K562 (cell line): ENCODE results near the gene GJC2. TPM values are rescaled to one million over a fixed set of nuclear protein-coding genes. Genes with fewer than 3 reads are reported as not detected.

ENCODE experiments used
- ATF7 ChIP-seq: fragments of 450-650 bp; IDR thresholded peaks from 2 replicates; pipeline ENCODE4 v1.7.1; 2014; ENCODE audit warnings: mild to moderate bottlenecking, moderate library complexity
- CBFB ChIP-seq: sonication (generic); formaldehyde crosslinking; IDR thresholded peaks from 2 replicates; pipeline ENCODE4 v1.4.0; 2020; ENCODE audit warnings: mild to moderate bottlenecking, missing genetic modification reagents
- DIDO1 ChIP-seq: fragments of 450-650 bp; IDR thresholded peaks from 2 replicates; pipeline ENCODE4 v1.6.1; 2016; ENCODE audit warnings: low read depth, missing biosample characterization, missing genetic modification characterization
- ERF ChIP-seq: fragments of 450-650 bp; formaldehyde crosslinking; IDR thresholded peaks from 2 replicates; pipeline ENCODE4 v1.4.0; 2020; ENCODE audit warnings: mild to moderate bottlenecking, mixed read lengths
- ETV5 ChIP-seq: sonication (generic); formaldehyde crosslinking; IDR thresholded peaks from 2 replicates; pipeline ENCODE4 v1.4.0; 2020; ENCODE audit warnings: low read depth, mild to moderate bottlenecking, missing genetic modification reagents
- OTX1 ChIP-seq: fragments of 450-650 bp; formaldehyde crosslinking; IDR thresholded peaks from 2 replicates; pipeline ENCODE4 v1.4.0; 2022; ENCODE audit warnings: mild to moderate bottlenecking
- PHF21A ChIP-seq: fragments of 450-650 bp; IDR thresholded peaks from 2 replicates; pipeline ENCODE4 v1.6.1; 2017; ENCODE audit warnings: low read depth, borderline replicate concordance
- PPARD ChIP-seq: fragments of 250-450 bp; sonication (Bioruptor Pico); IDR thresholded peaks from 2 replicates; pipeline ENCODE4 v1.8.0; 2022; ENCODE audit warnings: inconsistent platforms, mild to moderate bottlenecking, moderate library complexity
- RBM39 ChIP-seq: fragments of 200-400 bp; formaldehyde crosslinking; optimal IDR thresholded peaks from 2 replicates; pipeline ENCODE3; 2018; ENCODE audit warnings: low read depth, low read length
- SNRNP70 ChIP-seq: fragments of 200-400 bp; formaldehyde crosslinking; optimal IDR thresholded peaks from 2 replicates; pipeline ENCODE3; 2017; ENCODE audit warnings: low read depth, low read length
- SRSF7 ChIP-seq: fragments of 200-400 bp; formaldehyde crosslinking; optimal IDR thresholded peaks from 2 replicates; pipeline ENCODE3; 2017; ENCODE audit warnings: mild to moderate bottlenecking, low read depth, low read length
- STAG1 ChIP-seq: sonication (generic); formaldehyde crosslinking; IDR thresholded peaks from 2 replicates; pipeline ENCODE4 v1.5.0; 2020; ENCODE audit warnings: missing genetic modification reagents, borderline replicate concordance
- TBP ChIP-seq: optimal IDR thresholded peaks from 2 replicates; pipeline ENCODE3; 2011; ENCODE audit warnings: low read depth, low read length, improper control_type of control experiment
- ZBED1 ChIP-seq: IDR thresholded peaks from 2 replicates; pipeline ENCODE4 v1.6.1; 2014
- polyA plus RNA-seq, 8 experiments: library from polyadenylated mRNA; depleted of rRNA in 4 of 8; stranded (reverse) in 5 of 8; unstranded in 3 of 8; fragments of >200 nt; fragmentation: Nextera tagmentation in 2 of 8; fragmentation: Illumina TruSeq in 1 of 8; extraction: Ambion mirVana in 2 of 8; extraction: Trizol in 1 of 8; gene quantifications; 2 replicates each; pipeline versions ENCODE4 v1.2.1 to v1.2.3, GENCODE V29; 2011 to 2014; ENCODE audit warnings: inconsistent platforms in 1 of 8, missing spikeins in 1 of 8
- total RNA-seq, 7 experiments: library from RNA; depleted of rRNA in 6 of 7; stranded (reverse); fragments of >200 nt in 6 of 7; fragmentation: Illumina TruSeq in 2 of 7; extraction: Trizol in 2 of 7; gene quantifications; 2 replicates each; pipeline versions ENCODE4 v1.2.1 to v1.2.3, GENCODE V29; 2011 to 2021; ENCODE audit warnings: low replicate concordance in 1 of 7
- TF ChIP-seq, protein P1 (sequence below): fragments of 250-450 bp; sonication (Bioruptor Pico); IDR thresholded peaks from 2 replicates; pipeline ENCODE4 v1.4.0; 2020; ENCODE audit warnings: mild to moderate bottlenecking, moderate library complexity
- TF ChIP-seq, protein P2 (sequence below): fragments of 250-450 bp; sonication (Bioruptor Pico); IDR thresholded peaks from 2 replicates; pipeline ENCODE4 v1.8.0; 2022; ENCODE audit warnings: moderate library complexity, mild to moderate bottlenecking, inconsistent platforms
- TF ChIP-seq, protein P3 (sequence below): IDR thresholded peaks from 2 replicates; pipeline ENCODE4 v1.6.1; 2012; ENCODE audit warnings: low read depth, low read length, improper control_type of control experiment, borderline replicate concordance
- TF ChIP-seq, protein P4 (sequence below): fragments of 450-650 bp; formaldehyde crosslinking; IDR thresholded peaks from 2 replicates; pipeline ENCODE4 v1.4.0; 2020; ENCODE audit warnings: mild to moderate bottlenecking, moderate library complexity
- TF ChIP-seq, protein P5 (sequence below): sonication (generic); formaldehyde crosslinking; IDR thresholded peaks from 2 replicates; pipeline ENCODE4 v1.8.1; 2022; ENCODE audit warnings: missing genetic modification reagents

Gene GJC2
- total and polyA plus RNA-seq, 9 of the 15 experiments (the other 6 are each of a cell fraction or from before 2014, with no cell fraction given): 0.03 to 0.62 (median 0.11) TPM; not detected in 2

DNA sequence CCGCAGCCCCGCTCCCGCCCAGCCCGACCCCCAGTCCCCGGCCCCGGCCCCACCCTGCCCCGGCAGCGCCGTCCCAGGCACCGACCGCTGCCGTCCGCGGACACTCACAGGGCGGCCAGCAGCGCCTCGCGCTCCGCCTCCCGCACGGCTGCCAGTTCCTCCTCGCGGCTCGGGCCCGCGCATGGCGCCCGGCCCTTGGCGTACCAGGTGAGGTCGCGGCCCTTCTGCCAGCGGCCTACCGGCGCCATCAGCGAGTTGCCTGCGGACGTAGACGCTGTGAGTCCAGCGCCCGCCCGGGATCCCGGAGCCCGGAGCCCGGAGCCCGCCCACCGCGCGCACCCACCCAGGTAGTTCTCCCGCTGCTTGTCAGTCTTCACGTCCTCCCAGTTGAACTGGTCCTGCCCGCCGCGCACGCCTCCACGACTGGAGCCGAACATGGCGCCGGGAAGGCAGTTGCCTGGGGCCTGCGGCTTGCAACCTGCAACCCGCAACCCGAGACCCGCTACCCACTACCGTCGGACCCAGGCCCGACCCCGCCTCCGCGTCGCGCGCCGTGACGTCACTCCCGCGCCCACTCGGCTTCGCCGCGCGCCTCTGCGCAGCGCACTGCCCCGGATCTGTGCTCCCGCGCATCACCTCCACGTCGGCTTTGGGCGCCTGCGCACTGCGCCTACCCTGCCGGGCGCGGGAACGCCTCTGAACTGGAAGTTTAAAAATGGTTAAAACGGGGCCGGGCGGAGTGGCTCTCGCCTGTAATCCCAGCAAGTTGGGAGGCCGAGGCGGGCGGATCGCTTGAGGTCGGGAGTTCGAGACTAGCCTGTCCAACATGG, 46.7 kb upstream of the GJC2 start, which contains the start of gene C1orf35 (continued):
- TF ChIP-seq, protein P1, sequence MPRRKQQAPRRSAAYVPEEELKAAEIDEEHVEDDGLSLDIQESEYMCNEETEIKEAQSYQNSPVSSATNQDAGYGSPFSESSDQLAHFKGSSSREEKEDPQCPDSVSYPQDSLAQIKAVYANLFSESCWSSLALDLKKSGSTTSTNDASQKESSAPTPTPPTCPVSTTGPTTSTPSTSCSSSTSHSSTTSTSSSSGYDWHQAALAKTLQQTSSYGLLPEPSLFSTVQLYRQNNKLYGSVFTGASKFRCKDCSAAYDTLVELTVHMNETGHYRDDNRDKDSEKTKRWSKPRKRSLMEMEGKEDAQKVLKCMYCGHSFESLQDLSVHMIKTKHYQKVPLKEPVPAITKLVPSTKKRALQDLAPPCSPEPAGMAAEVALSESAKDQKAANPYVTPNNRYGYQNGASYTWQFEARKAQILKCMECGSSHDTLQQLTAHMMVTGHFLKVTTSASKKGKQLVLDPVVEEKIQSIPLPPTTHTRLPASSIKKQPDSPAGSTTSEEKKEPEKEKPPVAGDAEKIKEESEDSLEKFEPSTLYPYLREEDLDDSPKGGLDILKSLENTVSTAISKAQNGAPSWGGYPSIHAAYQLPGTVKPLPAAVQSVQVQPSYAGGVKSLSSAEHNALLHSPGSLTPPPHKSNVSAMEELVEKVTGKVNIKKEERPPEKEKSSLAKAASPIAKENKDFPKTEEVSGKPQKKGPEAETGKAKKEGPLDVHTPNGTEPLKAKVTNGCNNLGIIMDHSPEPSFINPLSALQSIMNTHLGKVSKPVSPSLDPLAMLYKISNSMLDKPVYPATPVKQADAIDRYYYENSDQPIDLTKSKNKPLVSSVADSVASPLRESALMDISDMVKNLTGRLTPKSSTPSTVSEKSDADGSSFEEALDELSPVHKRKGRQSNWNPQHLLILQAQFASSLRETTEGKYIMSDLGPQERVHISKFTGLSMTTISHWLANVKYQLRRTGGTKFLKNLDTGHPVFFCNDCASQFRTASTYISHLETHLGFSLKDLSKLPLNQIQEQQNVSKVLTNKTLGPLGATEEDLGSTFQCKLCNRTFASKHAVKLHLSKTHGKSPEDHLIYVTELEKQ: no peak
- TF ChIP-seq, protein P2, sequence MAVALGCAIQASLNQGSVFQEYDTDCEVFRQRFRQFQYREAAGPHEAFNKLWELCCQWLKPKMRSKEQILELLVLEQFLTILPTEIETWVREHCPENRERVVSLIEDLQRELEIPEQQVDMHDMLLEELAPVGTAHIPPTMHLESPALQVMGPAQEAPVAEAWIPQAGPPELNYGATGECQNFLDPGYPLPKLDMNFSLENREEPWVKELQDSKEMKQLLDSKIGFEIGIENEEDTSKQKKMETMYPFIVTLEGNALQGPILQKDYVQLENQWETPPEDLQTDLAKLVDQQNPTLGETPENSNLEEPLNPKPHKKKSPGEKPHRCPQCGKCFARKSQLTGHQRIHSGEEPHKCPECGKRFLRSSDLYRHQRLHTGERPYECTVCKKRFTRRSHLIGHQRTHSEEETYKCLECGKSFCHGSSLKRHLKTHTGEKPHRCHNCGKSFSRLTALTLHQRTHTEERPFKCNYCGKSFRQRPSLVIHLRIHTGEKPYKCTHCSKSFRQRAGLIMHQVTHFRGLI: no peak
- TF ChIP-seq PPARD (CRISPR knock-in tag) (no peak), SNRNP70 (no peak), STAG1 (CRISPR knock-in tag) (peak; percentile 40; the same call in 1 of the 2 replicates), TBP (peak; percentile 83), ETV5 (CRISPR knock-in tag) (peak; percentile 76), RBM39 (no peak), SRSF7 (no peak), PHF21A (no peak; the same call in 1 of the 2 replicates), CBFB (CRISPR knock-in tag) (0 out of 2 replicates have a peak, but pooled peaks have one; percentile 48), ZBED1 (no peak), ATF7 (peak; percentile 98), DIDO1 (tag) (peak; percentile 88; the same call in 1 of the 2 replicates), ERF (CRISPR knock-in tag) (peak; percentile 67; the same call in 1 of the 2 replicates), OTX1 (CRISPR knock-in tag) (no peak)
- TF ChIP-seq, protein P3, sequence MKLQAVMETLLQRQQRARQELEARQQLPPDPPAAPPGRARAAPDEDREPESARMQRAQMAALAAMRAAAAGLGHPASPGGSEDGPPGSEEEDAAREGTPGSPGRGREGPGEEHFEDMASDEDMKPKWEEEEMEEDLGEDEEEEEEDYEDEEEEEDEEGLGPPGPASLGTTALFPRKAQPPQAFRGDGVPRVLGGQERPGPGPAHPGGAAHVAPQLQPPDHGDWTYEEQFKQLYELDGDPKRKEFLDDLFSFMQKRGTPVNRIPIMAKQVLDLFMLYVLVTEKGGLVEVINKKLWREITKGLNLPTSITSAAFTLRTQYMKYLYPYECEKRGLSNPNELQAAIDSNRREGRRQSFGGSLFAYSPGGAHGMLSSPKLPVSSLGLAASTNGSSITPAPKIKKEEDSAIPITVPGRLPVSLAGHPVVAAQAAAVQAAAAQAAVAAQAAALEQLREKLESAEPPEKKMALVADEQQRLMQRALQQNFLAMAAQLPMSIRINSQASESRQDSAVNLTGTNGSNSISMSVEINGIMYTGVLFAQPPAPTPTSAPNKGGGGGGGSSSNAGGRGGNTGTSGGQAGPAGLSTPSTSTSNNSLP: no peak
- TF ChIP-seq, protein P4, sequence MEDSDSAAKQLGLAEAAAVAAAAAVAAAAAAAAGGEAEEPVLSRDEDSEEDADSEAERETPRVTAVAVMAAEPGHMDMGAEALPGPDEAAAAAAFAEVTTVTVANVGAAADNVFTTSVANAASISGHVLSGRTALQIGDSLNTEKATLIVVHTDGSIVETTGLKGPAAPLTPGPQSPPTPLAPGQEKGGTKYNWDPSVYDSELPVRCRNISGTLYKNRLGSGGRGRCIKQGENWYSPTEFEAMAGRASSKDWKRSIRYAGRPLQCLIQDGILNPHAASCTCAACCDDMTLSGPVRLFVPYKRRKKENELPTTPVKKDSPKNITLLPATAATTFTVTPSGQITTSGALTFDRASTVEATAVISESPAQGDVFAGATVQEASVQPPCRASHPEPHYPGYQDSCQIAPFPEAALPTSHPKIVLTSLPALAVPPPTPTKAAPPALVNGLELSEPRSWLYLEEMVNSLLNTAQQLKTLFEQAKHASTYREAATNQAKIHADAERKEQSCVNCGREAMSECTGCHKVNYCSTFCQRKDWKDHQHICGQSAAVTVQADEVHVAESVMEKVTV (CRISPR knock-in tag): no peak
- TF ChIP-seq, protein P5, sequence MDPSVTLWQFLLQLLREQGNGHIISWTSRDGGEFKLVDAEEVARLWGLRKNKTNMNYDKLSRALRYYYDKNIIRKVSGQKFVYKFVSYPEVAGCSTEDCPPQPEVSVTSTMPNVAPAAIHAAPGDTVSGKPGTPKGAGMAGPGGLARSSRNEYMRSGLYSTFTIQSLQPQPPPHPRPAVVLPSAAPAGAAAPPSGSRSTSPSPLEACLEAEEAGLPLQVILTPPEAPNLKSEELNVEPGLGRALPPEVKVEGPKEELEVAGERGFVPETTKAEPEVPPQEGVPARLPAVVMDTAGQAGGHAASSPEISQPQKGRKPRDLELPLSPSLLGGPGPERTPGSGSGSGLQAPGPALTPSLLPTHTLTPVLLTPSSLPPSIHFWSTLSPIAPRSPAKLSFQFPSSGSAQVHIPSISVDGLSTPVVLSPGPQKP (CRISPR knock-in tag): no peak
